Measurements from ENCODE around the gene MYO3B.

DNA sequence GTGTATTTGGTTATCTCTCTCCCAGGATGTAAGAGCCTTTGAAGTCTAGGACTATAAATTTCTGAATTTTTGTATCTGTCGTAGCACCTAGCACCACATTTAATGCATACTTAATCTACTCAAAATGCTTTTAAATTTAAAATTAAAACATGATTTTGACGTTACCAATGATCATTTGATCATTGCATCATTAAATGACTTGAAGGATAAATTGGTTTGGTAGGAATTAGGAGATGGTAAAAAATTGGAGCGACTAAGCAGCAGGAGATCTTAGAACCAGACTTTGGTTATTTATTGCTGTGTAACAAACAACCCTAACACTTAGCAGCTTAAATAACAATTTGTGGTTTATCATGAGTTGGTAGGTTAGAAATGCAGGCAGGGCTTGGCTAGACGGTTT, 84.9 kb downstream of the MYO3B start:
- TF ChIP-seq CTCF (IDR thresholded peaks at IDR 0.05) (no peak), POLR2A (IDR thresholded peaks at IDR 0.05) (no peak)

All from uterus (tissue), 2 donors.